OCI-LY3 (cell line): ENCODE measurements around the gene EVI5L.
A peak's percentile ranks its signal among the peaks of the same experiment; 100 is the strongest.

Source experiments
- H2AFZ ChIP-seq: fragments of 200-600, 300-600 bp; shearing (Covaris generic); 2 replicates; pipeline ENCODE4 v1.6.0; 2014; ENCODE audit warnings: antibody characterized with exemption, low read depth, low read length
- H3K27ac ChIP-seq: fragments of 200-600, 300-600 bp; sonication (generic); 2 replicates; pipeline ENCODE4 v1.5.1; 2014; ENCODE audit warnings: mild to moderate bottlenecking, low read length, moderate library complexity, mixed read lengths
- H3K27me3 ChIP-seq: fragments of 200-600, 300-600 bp; sonication (generic); 2 replicates; pipeline ENCODE4 v1.6.1; 2014; ENCODE audit warnings: low read depth, low read length, mixed read lengths
- H3K36me3 ChIP-seq: fragments of 200-600, 300-600 bp; sonication (generic); replicated peaks from 2 replicates; pipeline ENCODE3; 2014; ENCODE audit warnings: low read depth, low read length, mixed read lengths
- H3K4me1 ChIP-seq: fragments of 300-600, 200-600 bp; sonication (generic); 2 replicates; pipeline ENCODE4 v1.6.1; 2014; ENCODE audit warnings: low read length, mixed read lengths
- H3K4me2 ChIP-seq: fragments of 200-600, 300-600 bp; sonication (generic); 2 replicates; pipeline ENCODE4 v1.6.1; 2014; ENCODE audit warnings: low read length, mixed read lengths
- H3K4me3 ChIP-seq: fragments of 300-600, 200-600 bp; sonication (generic); 2 replicates; pipeline ENCODE4 v1.5.1; 2014; ENCODE audit warnings: antibody characterized with exemption, mild to moderate bottlenecking, low read length, moderate library complexity
- H3K79me2 ChIP-seq: fragments of 300-600, 200-600 bp; shearing (Covaris generic); 2 replicates; pipeline ENCODE4 v1.6.1; 2014; ENCODE audit warnings: mild to moderate bottlenecking, low read length, mixed read lengths
- H3K9ac ChIP-seq: fragments of 300-600, 200-600 bp; shearing (Covaris generic); 2 replicates; pipeline ENCODE4 v1.6.0; 2014; ENCODE audit warnings: mild to moderate bottlenecking, low read length, moderate library complexity
- H3K9me3 ChIP-seq: fragments of 200-600, 300-600 bp; shearing (Covaris generic); 2 replicates; pipeline ENCODE4 v1.6.1; 2014; ENCODE audit warnings: low read length, mixed read lengths; ENCODE audit not compliant: insufficient read depth
- H4K20me1 ChIP-seq: fragments of 200-600, 300-600 bp; sonication (generic); 2 replicates; pipeline ENCODE4 v1.6.1; 2016; ENCODE audit warnings: low read length, mixed read lengths; ENCODE audit not compliant: insufficient read depth
- CTCF ChIP-seq: fragments of 200-600, 300-600 bp; sonication (generic); IDR thresholded peaks from 2 replicates; pipeline ENCODE4 v1.5.1; 2014; ENCODE audit warnings: antibody characterized with exemption, low read length, low read depth
- EZH2phosphoT487 ChIP-seq: fragments of 200-600 bp; shearing (Covaris generic); IDR thresholded peaks from 2 replicates; pipeline ENCODE4 v1.6.1; 2018; ENCODE audit warnings: antibody characterized with exemption, mixed run types, low read depth

EVI5L gene

DNA sequence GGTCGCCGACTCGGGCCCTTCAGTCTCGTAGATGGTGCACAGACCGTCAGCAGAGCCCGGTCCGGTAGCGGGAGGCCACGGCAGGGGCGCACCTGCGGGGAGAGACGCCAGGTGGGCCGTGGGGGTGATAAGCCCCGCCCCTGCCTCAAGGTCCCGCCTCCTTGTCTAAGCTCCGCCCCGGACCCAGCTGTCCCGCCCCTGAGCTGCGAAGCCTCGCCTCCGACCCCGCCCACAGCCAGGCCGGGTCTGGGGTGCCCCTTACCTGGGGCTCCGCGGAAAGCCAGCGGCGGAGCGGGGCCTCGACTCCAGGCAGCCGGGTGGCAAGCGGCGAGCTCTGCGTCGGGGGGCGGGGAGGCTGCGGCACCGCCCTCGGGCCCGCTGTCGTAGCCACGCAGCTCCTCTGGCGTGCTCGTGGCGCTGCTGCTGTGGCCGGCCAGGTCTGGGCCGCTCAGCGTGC is 39.5 kb downstream of the EVI5L start:
- Histone ChIP-seq H3K4me1 (peaks cover 21% of the 10 kb centered on the region), H3K36me3 (no peaks in the 10 kb centered on the region), H3K4me3 (peak overlapping the region; percentile 75), H3K4me2 (peak overlapping the region; percentile 70), H3K9me3 (no peaks in the 10 kb centered on the region), H3K79me2 (no peaks in the 10 kb centered on the region), H3K27me3 (no peaks in the 10 kb centered on the region), H2AFZ (no peak overlapping the region; the same call in 1 of the 2 replicates), H3K27ac (no peak overlapping the region), H4K20me1 (no peaks in the 10 kb centered on the region), H3K9ac (no peak overlapping the region)
- TF ChIP-seq EZH2phosphoT487: no peak
- no peak; the same call in 1 of the 2 replicates for TF ChIP-seq CTCF

DNA sequence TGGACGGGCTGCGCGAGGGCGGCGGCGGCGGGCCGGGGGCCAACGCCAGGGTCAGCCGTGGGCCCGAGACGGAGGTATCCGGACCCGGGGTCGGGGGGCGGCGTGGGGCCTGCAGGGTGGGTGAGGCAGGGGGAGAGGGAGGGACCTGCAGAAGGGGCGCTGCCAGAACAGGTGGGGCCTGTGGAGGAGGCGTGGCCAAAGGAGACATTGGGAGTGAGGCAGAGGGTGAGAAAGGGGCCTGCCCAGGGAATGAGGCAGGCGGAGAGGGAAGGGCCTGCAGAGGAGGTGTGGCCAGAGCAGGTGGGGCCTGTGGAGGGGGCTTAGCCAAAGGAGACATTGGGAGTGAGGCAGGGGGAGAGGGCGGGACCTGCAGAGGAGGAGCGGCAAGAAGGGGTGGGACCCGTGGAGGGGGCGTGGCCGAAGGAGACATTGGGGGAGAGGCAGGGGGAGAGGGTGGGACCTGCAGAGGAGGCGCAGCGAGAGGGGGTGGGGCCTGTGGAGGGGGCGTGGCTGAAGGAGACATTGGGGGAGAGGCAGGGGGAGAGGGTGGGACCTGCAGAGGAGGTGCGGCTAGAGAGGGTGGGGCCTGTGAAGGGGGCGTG is 40.0 kb downstream of the EVI5L start:
- Histone ChIP-seq H3K4me3 (no peak overlapping the region), H3K36me3 (no peaks in the 10 kb centered on the region), H3K27ac (no peak overlapping the region), H2AFZ (no peak overlapping the region), H3K4me1 (peaks cover 21% of the 10 kb centered on the region), H3K27me3 (no peaks in the 10 kb centered on the region), H3K9ac (no peak overlapping the region), H3K79me2 (no peaks in the 10 kb centered on the region), H3K9me3 (no peaks in the 10 kb centered on the region), H3K4me2 (no peak overlapping the region), H4K20me1 (no peaks in the 10 kb centered on the region)
- TF ChIP-seq CTCF (no peak), EZH2phosphoT487 (no peak)

DNA sequence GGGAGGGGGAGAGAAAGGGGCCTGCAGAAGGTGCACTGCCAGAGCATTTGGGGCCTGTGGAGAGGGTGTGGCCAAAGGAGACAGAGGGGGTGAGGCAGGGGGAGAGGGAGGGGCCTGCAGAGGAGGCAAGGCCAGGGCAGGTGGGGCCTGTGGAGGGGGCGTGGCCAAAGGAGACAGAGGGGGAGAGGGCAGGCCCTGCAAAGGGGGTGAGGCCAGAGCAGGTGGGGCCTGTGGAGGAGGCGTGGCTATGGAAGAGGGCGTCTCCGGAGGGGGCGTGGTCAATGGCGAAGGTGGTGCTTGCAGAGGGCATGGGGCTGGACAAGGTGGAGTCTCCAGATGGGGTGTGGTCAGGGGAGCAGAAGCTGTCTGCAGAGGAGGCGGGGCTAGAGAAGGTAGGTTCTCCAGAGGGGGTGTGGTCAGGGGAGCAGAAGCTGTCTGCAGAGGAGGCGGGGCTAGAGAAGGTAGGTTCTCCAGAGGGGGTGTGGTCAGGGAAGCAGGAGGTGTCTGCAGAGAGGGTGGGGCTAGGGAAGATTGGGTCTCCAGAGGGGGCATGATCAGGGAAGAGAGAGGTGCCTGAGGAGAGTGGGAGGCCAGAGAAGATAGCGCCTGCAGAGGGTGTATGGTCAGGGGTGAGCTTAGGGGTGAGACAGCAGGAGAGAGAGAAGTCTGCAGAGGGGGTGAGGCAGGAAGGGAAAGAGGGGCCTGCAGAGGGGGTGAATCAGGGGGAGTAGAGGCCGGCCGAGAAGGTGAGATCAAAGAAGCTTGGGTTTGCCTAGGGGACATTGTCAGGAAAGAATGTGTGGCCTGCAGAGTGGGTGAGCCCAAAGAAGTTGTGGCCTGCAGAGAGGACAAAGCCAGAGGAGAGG is 40.8 kb downstream of the EVI5L start:
- Histone ChIP-seq H3K27me3 (no peaks in the 10 kb centered on the region), H3K4me2 (peak overlapping the region; percentile 23; the same call in 1 of the 2 replicates), H3K4me3 (0 out of 2 replicates have a peak overlapping the region, but pooled peaks have one; percentile 31), H3K9me3 (no peaks in the 10 kb centered on the region), H3K9ac (no peak overlapping the region), H3K4me1 (peaks cover 15% of the 10 kb centered on the region), H2AFZ (no peak overlapping the region), H4K20me1 (no peaks in the 10 kb centered on the region), H3K79me2 (no peaks in the 10 kb centered on the region), H3K36me3 (no peaks in the 10 kb centered on the region), H3K27ac (no peak overlapping the region)
- TF ChIP-seq EZH2phosphoT487: no peak
- no peak for TF ChIP-seq CTCF
